Measurements from ENCODE around the gene KTN1. TPM values are rescaled to one million over a fixed set of nuclear protein-coding genes. Genes with fewer than 3 reads are reported as not detected.

The KTN1 gene
- total RNA-seq, 1 donor from 2014 or later = 227 TPM

GRCh38 chr14:55574988-55575387 is 5.0 kb upstream of the KTN1 start:
- no peak for DNase-seq (ENCODE audit: low read depth)

GRCh38 chr14:55577229-55577628 is 2.8 kb upstream of the KTN1 start:
- DNase-seq (ENCODE audit: low read depth) = no peak

DNA sequence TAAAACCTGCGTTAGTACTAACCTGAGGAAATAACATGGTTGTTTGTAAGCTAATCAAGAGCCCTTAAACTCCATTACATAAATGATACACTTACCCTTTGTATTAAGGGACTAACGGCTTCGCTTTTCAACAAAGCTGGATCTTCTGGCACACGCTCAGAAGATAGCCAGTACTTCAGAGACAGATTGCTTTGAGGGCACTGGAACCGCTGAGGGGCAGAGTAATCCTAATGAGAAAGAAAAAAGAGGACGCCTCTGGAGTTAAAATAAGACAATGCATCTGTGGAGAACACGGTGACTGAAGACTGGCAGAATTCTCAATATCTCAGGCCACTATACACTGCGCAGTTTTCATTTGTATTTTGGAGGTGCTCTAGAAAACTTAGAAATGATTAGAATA is 1.5 kb upstream of the KTN1 start:
- DNase-seq (ENCODE audit: low read depth) = peak; percentile 61

DNA sequence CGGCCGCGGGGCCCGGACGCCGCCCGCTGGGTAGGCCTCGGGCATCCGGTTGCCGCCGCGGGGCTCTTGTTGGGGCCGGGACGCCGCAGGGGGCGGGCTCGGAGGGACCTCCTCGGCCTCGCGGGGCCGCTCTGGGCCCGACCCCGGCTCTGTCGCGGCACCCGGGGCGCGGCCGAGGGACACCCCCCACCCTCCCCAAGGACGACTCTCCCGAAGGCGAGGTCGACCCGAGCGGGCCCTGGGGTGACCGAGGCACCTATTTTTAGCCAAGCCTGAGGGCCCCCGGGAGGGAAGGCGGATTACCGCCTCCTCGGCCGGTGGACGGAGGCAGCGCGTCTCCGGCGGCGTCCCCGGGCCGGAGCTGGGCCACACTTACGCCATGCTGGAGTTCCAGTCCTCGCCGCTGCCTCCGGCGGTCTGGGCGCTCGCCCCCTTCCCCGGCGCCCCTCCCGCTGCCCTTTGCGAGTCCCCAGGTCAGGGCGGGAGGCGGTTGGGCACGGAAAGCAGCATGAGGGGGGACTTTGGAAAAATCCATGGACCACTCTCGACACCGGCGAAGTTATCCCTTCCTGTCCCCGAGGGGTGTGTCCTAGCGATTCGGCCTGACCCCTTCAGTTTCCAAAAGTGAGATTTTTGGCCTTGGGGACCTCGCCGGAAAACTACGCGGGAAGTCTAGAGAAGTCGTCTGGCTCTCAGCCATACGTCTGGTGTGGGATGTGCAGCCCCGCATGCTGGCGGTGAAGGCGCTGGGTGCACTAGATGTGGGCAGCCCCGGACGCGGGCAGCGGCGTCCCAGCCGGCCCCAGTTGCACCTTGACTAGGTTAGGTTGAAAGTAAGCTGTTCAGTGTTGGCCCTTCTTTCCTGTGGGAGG is 699 bp downstream of the KTN1 start:
- peak; percentile 68 for DNase-seq (ENCODE audit: low read depth)

GRCh38 chr14:55581342-55581771 is 1.4 kb downstream of the KTN1 start:
- DNase-seq (ENCODE audit: low read depth) = no peak

DNA sequence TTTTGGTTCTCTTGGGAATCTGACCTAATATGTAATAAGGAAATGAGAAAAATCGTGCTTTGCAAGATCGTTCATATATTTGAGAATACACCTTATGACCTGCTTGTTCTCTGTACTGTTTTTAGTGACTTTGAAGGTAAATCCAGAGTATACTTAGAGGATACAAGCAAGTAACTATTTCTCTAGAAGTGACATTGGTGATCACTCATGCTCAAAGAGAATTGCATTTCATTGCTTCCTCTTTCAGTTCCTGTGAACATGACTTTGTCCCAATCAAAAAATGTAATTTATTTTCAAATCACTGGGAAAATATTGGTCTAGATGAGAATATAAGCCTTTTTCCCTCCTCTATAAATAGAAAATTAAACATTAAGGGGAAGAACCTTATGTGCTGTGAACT is 2.7 kb downstream of the KTN1 start:
- DNase-seq (ENCODE audit: low read depth) = no peak

DNA sequence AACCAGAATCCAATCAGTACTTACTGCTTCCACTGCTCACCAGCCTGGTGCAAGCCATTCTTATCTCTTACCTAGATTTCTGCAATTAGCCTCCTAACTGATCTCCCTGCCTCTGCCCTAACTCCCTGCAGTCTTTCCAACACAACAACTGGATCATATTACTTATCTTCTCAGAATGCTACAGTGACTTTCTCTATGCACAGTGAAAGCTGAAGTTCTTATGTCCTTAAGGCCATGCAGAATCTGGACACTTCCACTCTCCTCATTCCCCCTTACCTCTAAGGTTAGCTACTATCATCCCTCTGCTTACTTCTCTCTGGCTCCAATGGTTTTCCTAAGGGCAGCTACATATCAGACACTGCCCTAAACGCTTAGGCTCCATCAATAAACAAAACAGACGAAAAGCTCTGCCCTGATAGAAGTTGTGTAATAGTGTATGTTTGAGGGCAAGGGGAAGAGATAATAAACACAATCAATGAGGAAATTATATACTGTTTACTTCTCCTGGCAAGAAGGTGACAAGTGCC is 4.0 kb downstream of the KTN1 start:
- peak; percentile 47 for DNase-seq (ENCODE audit: low read depth)

- DNase-seq (ENCODE audit: low read depth) = no peak
Measured at GRCh38 chr14:55585854-55586253, 5.8 kb downstream of the KTN1 start.

DNA sequence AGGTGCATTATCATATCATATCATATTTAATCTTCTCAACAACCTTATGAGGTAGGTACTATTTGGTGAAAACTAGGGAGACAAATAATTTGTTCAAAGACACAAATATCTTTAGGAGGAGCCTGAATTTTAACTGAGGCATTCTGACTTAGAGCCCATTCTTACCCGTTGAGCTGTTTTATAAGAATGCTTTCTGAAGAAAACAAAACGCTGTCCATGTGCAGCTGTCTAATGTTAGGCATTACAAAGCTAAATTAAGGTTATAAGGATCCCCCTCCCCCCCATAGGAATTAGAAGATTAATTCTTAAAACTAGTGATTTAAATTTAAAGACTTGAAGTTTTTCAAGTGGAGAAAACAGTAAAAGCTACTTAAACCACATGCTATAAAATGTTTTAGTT is 6.4 kb downstream of the KTN1 start:
- peak; percentile 64 for DNase-seq (ENCODE audit: low read depth)

DNA sequence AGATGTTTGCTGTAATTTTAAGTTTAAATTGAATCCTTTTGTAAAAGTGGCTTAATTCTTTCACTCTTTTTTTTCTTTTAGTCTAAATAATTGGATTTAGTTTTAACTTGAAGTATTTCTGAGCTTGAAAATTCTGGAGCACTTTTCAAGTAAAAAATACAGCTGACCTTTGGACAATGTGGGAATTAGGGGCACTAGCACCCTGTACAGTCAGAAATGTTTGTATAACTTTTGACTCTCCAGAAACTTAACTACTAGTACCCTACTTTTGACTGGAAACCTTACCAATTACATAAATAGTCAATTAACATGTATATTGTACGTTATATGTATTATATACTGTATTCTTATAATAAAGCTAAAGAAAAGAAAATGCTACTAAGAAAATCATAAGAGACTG is 7.8 kb downstream of the KTN1 start:
- no peak for DNase-seq (ENCODE audit: low read depth)

GRCh38 chr14:55588259-55588699 is 8.3 kb downstream of the KTN1 start:
- no peak for DNase-seq (ENCODE audit: low read depth)

- peak; percentile 45 for DNase-seq (ENCODE audit: low read depth)
Measured at GRCh38 chr14:55589171-55589570, 9.2 kb downstream of the KTN1 start.

- DNase-seq (ENCODE audit: low read depth) = no peak
Measured at GRCh38 chr14:55592436-55592835, 12.4 kb downstream of the KTN1 start.

DNA sequence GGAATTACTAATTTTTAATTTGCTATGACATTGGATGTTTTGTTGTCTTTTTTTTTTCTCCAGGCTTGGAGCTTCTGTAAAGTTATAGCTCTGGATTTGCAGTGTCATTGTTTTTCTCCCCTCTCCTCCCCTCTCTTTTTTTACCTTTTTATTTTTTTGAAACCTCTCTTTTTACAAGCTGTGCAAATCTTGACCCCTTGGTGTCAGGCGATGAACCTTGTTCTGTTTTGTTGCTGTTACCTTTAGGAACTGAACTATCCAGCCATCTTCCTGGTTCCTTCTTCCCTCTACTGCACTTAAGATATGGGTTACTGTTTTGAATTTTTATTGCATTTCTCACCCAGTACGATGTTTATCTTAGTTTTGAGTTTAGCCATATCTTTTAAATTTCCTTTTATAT is 13.7 kb downstream of the KTN1 start:
- DNase-seq (ENCODE audit: low read depth) = no peak

DNA sequence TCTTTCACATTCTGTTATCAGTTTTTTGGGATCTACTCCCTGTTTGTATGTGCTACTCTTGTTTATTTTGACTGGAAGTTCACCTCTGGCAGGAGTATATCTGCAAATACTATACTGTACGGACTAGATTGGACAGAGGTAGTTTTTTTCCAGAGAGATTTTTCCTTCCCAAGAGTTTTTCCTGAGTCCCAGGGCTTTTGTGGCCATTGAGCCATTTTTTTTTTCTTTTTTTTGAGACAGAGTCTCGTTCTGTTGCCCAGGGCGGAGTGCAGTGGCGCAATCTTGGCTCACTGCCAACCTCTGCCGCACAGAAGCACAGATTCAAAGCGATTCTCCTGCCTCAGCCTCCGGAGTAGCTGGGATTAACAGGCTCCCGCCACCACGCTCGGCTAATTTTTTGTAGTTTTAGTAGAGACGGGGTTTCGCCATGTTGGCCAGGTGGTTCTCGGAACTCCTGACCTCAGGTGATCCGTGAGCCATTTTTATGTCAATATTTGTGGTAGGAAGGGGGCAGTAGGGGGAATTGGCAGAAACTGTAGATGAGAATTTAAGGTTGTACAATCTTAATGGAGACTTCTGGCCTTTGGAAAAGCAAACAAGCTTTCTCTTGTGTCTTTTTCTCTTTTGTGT is 19.4 kb downstream of the KTN1 start:
- DNase-seq (ENCODE audit: low read depth) = no peak

GRCh38 chr14:55600784-55601561 is 21.0 kb downstream of the KTN1 start:
- peak; percentile 46 for DNase-seq (ENCODE audit: low read depth)

GRCh38 chr14:55603401-55603953 is 23.5 kb downstream of the KTN1 start:
- DNase-seq (ENCODE audit: low read depth) = no peak

GRCh38 chr14:55604488-55604887 is 24.5 kb downstream of the KTN1 start:
- no peak for DNase-seq (ENCODE audit: low read depth)

DNA sequence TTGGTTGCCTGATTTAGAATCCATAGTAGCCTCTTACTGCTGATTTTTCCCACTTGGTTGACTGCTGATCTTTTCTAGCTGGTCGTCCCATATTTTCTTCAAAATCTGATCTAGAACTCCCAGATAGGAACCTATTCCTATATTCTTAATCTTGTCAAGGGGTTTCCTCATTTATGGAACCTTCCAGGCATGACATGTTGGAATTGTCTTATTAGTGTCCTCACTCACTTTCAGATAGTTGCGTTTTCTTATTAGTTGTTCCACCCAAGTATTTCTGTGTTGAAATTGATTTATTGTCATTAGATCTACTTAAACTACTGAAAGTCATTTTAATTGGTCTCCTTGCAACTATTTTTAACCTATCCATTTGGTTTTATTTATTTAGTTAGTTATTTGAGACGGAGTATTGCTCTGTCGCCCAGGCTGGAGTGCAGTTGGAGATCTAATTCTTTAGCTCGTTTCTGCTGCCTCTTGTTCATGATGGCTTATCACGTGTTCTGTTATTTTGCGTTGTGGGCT is 25.0 kb downstream of the KTN1 start:
- no peak for DNase-seq (ENCODE audit: low read depth)

DNA sequence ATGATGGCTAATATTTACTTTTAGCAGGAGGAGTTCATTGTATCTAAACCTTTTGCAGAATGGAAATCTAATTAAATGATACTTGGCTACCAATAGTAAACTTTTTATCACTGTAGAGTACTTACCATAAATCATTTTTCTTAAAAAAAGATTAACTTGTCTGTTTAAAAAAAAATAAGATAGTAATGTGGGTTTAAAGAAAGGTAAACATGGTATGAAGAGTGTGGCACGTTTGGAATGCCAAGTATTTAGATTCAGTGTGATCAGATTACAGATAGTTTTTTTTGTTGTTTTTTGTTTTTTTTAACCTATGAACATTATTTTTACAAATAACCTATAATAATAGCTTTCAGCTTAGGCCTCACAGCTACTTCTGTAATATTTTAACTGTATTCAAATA is 25.8 kb downstream of the KTN1 start:
- no peak for DNase-seq (ENCODE audit: low read depth)

GRCh38 chr14:55607386-55607785 is 27.4 kb downstream of the KTN1 start:
- no peak for DNase-seq (ENCODE audit: low read depth)

Data from myocyte (in vitro differentiated cells).